Ovary (tissue), 3 donors: ENCODE measurements around the gene ADGRV1.

ENCODE experiments used
- EP300 ChIP-seq: sonication (generic); formaldehyde crosslinking; IDR thresholded peaks from one replicate; pipeline ENCODE4 v1.6.1; 2017; ENCODE audit warnings: antibody characterized with exemption
- POLR2A ChIP-seq: fragments of 450-650 bp; IDR thresholded peaks from one replicate; pipeline ENCODE4 v1.6.1; 2017; ENCODE audit warnings: antibody characterized with exemption, mild to moderate bottlenecking, moderate library complexity
- TF ChIP-seq, protein P1 (sequence below), 3 donors: fragments of 450-650 bp in 2 of 3; fragments of 200-600 bp in 1 of 3; IDR thresholded peaks; one replicate each; pipeline versions ENCODE4 v1.5.1 to v1.8.0; 2016 to 2022; ENCODE audit warnings: antibody characterized with exemption in 3 of 3, mild to moderate bottlenecking in 1 of 3
- donor health status: DM: no; HTN: no; CAD: no.

DNA sequence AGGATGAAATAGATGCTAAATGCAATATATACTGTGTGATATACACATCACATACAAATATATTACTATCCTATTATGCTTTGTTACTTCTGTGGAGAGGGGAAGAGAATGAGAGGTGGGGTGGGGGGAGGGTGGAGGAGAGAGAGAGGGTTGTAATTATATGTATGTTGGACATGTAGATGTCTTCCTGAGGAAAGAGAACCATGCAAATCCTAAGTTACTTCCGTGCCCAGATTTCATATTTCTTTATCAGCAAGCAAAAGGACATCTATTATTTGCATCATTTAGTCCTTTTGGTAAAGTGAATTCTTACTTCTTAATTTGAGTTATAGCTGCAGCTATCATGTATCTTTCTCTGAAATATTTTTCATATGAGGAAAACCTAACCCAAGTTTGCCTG, 187.5 kb downstream of the ADGRV1 start:
- TF ChIP-seq, protein P1, sequence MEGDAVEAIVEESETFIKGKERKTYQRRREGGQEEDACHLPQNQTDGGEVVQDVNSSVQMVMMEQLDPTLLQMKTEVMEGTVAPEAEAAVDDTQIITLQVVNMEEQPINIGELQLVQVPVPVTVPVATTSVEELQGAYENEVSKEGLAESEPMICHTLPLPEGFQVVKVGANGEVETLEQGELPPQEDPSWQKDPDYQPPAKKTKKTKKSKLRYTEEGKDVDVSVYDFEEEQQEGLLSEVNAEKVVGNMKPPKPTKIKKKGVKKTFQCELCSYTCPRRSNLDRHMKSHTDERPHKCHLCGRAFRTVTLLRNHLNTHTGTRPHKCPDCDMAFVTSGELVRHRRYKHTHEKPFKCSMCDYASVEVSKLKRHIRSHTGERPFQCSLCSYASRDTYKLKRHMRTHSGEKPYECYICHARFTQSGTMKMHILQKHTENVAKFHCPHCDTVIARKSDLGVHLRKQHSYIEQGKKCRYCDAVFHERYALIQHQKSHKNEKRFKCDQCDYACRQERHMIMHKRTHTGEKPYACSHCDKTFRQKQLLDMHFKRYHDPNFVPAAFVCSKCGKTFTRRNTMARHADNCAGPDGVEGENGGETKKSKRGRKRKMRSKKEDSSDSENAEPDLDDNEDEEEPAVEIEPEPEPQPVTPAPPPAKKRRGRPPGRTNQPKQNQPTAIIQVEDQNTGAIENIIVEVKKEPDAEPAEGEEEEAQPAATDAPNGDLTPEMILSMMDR (IDR thresholded peaks at IDR 0.05), result no peak
- TF ChIP-seq POLR2A (no peak), EP300 (no peak)
